AG04449 (cell line): Measurements from ENCODE around the gene IRF2BP1.

Experiments
- CTCF ChIA-PET: fragments of 350-600 bp; formaldehyde crosslinking; extraction: SDS; loops from one replicate; lab custom pipeline; 2021; ENCODE audit warnings: antibody characterized with exemption; lab: Yijun Ruan, JAX
- POLR2A ChIA-PET: fragments of 400-600, 350-600 bp; formaldehyde crosslinking; extraction: SDS; loops from one replicate; lab custom pipeline; 2020; ENCODE audit warnings: antibody characterized with exemption, inconsistent platforms; lab: Yijun Ruan, JAX
- DNase-seq: peaks from one replicate; pipeline ENCODE4 v3.0.0-alpha.2; 2010; ENCODE audit warnings: low read depth, low spot score
- H3K4me3 ChIP-seq: 2 replicates; pipeline ENCODE4 v1.5.1; 2011; ENCODE audit warnings: low read depth, mild to moderate bottlenecking, control low read depth, low read length
- TF ChIP-seq, protein P1 (sequence below): IDR thresholded peaks from one replicate; pipeline ENCODE4 v1.5.1; 2011; ENCODE audit warnings: mild to moderate bottlenecking, moderate library complexity, low read length, control low read depth, inconsistent platforms; ENCODE audit not compliant: insufficient read depth; ENCODE audit errors: missing control alignments

The IRF2BP1 gene

DNA sequence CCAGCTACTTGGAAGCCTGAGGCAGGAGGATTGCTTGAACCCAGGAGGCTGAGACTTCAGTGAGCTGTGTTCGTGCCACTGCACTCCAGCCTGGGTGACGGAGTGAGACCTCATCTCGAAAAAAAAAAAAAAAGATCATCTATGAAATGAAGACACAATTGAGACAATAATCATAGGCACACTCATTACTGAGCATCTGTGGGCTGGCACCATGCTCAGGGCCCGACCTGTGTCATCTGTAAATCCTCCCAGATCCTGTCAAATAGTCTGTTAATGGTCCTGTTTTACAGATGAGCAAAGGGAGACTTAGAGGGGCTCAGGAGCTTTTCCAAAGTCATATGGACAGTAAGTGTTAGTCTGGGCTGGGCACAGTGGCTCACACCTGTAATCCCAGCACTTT lies 32.8 kb upstream of the IRF2BP1 start:
- POLR2A ChIA-PET: no interaction called here

DNA sequence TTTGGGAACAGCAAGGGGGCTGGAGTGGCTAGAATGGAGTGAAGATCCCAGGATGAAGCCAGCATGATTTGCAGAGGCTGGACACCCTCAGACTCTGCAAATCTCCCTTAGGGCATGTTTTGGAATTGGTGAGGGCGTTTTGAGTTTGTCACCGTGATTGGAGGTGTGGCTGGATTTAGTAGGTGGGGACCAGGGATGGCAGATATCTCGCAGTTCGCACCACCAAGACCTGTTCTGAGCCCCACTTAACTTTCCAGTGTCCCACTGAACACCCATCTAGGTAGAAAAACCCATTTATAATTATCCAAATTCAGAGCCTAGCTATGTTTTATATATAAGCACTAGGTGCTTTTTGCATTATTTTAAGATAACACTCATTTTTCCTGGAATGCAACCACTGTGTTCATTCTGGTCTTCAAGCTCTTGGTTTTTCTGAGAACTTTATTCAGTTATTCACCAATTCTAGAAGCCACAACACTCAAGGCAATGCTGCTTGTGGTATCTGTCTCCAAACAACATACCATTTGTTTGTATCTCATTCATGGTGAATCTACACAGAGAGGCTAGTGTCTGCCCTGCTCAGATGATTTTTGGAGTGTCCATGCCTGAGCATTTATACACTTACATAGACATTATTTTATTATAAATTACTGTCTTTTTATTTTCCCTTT lies 31.6 kb upstream of the IRF2BP1 start:
- CTCF ChIA-PET: no interaction called here
- H3K4me3 ChIP-seq: no peak overlapping the region
- POLR2A ChIA-PET: interaction anchor here (0.7 kb wide), 1 partner anchor 79 kb away, joined by 8 read pairs; no protein-coding TSS in a partner anchor
- TF ChIP-seq, protein P1, sequence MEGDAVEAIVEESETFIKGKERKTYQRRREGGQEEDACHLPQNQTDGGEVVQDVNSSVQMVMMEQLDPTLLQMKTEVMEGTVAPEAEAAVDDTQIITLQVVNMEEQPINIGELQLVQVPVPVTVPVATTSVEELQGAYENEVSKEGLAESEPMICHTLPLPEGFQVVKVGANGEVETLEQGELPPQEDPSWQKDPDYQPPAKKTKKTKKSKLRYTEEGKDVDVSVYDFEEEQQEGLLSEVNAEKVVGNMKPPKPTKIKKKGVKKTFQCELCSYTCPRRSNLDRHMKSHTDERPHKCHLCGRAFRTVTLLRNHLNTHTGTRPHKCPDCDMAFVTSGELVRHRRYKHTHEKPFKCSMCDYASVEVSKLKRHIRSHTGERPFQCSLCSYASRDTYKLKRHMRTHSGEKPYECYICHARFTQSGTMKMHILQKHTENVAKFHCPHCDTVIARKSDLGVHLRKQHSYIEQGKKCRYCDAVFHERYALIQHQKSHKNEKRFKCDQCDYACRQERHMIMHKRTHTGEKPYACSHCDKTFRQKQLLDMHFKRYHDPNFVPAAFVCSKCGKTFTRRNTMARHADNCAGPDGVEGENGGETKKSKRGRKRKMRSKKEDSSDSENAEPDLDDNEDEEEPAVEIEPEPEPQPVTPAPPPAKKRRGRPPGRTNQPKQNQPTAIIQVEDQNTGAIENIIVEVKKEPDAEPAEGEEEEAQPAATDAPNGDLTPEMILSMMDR: no peak
- DNase-seq: no peak

More for the DNA sequence above, 32.8 kb upstream of the IRF2BP1 start:
- CTCF ChIA-PET: interaction anchor here (1.1 to 2.0 kb wide), 3 partner anchors 11 to 102 kb away, joined by 4 read pairs; no protein-coding TSS in a partner anchor
- no peak for DNase-seq
- TF ChIP-seq, protein P1: no peak
- no peak overlapping the region for H3K4me3 ChIP-seq

DNA sequence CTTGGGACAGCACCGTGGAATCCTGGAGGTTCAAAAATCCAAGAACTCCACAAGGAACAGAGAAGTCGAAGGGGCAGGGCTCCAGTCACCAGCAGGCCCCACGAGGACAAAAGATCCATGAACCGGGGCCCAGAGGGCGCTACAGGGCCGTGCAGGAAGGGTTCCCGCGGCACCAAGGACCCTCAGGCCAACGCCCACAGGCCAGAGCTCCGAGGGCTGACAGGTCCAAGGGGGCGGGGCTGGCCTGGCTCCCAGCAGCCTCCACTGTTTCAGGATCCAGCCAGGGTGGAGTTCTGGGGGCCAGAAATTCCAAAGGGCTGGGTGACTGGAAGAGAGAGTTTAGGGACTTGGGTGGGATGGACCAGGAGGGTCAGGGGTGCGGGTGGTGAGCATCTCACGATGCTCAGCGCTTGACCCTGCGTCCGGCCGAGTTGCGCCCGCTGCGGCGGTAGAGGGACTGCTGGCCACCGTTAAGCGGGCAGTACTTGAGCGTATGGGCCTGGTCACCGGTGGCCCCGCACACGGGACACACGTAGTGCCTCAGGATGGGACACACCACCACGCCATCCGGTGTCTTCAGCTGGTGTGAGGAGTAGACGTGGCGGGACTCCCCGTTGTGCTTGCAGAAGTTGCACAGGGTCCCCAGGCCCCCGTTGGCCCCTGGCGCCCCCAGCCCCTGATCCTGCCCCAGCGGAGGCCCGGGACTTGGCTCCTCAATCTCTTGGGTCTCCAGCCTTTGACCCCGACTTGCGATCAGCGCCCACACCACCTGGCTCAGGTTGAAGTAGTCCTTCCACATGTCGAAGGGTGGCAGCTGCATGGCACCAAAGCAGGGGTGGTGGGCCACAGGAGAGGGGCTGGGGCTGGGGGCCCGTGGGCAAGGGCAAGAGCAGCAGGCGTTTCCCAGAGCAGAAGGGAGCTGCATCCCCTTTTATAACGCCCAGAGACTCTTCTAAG lies 28.2 kb upstream of the IRF2BP1 start, which contains the start of gene NANOS2:
Gene NANOS2, minus strand, starts transcription at position 905 of the 957 bp plus-strand sequence. Its CDS starts 85 bp downstream, at position 820.
- no peak within 1 kb of the TSS for H3K4me3 ChIP-seq
- TF ChIP-seq, protein P1: no peak
- no peak for DNase-seq
- ChIA-PET POLR2A (no interaction called here), CTCF (no interaction called here)

DNA sequence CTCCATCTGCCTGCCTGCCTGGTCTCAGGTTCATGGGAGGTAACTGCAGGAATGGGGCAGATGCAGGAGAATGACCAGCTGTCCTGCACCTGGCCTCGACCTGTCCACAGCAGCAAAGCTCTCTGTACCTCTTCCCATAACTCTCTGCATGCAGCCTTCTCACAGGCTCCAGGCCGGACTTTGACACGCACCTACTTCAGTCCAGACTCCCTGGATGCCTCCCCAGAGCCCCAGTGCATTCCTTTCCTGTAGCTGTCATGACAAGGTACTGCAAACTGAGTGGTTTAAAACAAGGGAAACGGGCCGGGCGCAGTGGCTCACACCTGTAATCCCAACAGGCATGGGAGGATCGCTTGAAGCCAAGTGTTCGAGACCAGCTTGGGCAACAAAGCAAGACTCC lies 25.4 kb upstream of the IRF2BP1 start:
- no peak overlapping the region for H3K4me3 ChIP-seq
- TF ChIP-seq, protein P1: no peak
- DNase-seq: no peak
- ChIA-PET CTCF (no interaction called here), POLR2A (no interaction called here)

DNA sequence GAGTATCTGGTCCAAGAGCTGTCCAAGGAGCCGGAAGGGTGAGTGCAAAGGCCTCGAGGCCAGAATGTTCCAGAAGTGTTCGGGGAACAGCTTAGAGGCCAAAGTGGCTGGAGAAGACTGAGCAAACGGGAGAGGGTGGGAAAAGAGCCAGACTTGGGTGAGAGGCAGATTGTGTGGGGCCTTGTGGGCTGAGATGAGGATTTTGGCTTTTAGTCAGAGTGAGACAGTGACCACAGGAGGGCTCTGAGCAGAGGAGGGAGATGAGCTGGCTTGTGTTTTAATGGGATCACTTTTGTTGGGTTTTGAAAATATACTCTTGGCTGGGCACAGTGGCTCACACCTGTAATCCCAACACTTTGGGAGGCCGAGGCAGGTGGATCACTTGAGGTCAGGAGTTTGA lies 23.0 kb upstream of the IRF2BP1 start:
- CTCF ChIA-PET: no interaction called here
- TF ChIP-seq, protein P1: no peak
- no peak for DNase-seq
- POLR2A ChIA-PET: no interaction called here
- H3K4me3 ChIP-seq: no peak overlapping the region

DNA sequence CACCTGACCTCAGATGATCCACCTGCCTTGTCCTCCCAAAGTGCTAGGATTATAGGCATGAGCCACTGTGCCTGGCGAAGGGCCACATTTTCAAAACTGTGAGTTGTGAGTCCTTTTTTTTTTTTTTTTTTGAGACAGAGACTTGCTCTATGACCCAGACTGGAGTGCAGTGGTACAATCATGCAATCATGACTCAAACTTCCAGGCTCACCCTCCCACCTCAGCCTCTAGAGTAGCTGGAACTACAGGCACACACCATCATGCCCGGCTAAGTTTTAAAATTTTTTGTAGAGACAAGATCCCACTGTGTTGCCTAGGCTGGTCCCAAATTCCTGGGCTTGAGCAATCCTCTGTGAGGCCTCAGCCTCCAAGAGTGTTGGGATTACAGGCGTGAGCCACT lies 20.3 kb upstream of the IRF2BP1 start:
- POLR2A ChIA-PET: no interaction called here
- TF ChIP-seq, protein P1: no peak
- no peak overlapping the region for H3K4me3 ChIP-seq
- CTCF ChIA-PET: interaction anchor here (1.3 kb wide), 1 partner anchor 122 kb away, joined by 3 read pairs; no protein-coding TSS in a partner anchor
- no peak for DNase-seq
